ENCODE measurements around the gene OR5A1. TPM values are rescaled to one million over a fixed set of nuclear protein-coding genes. Genes with fewer than 3 reads are reported as not detected.
"Not testable (repeated sequence)": the region's sequence is repeated elsewhere in the genome, so short reads cannot be mapped to it uniquely, and the experiment has no call there.

OR5A1 gene
- total RNA-seq, 1 donor from 2014 or later, result not detected

DNA sequence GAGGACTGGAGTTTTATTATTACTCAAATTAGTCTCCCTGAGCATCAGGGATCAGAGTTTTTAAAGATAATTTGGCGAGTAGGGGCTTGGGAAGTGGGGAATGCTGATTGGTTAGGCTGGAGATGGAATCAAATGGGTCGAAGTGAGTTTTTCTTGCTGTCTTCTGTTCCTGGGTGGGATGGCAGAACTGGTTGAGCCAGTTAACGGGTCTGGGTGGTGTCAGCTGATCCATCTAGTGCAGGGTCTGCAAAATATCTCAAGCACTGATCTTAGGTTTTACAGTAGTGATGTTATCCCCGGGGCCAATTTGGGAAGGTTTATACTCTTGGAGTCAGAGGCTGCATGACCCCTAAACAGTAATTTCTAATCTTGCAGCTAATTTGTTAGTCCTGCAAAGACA is 11.1 kb upstream of the OR5A1 start:
- no peak overlapping the region for H3K27ac ChIP-seq
- TF ChIP-seq, protein P1, sequence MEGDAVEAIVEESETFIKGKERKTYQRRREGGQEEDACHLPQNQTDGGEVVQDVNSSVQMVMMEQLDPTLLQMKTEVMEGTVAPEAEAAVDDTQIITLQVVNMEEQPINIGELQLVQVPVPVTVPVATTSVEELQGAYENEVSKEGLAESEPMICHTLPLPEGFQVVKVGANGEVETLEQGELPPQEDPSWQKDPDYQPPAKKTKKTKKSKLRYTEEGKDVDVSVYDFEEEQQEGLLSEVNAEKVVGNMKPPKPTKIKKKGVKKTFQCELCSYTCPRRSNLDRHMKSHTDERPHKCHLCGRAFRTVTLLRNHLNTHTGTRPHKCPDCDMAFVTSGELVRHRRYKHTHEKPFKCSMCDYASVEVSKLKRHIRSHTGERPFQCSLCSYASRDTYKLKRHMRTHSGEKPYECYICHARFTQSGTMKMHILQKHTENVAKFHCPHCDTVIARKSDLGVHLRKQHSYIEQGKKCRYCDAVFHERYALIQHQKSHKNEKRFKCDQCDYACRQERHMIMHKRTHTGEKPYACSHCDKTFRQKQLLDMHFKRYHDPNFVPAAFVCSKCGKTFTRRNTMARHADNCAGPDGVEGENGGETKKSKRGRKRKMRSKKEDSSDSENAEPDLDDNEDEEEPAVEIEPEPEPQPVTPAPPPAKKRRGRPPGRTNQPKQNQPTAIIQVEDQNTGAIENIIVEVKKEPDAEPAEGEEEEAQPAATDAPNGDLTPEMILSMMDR (IDR thresholded peaks at IDR 0.05), result no peak
- no peaks in the 10 kb centered on the region for H3K27me3 ChIP-seq (ENCODE audit: low read depth)
- no peak overlapping the region for H3K4me3 ChIP-seq
- H3K36me3 ChIP-seq, result no peaks in the 10 kb centered on the region
- intact Hi-C loops (cut with DNase I), result no loop called here
- H3K4me1 ChIP-seq, result no peaks in the 10 kb centered on the region
- DNase-seq, result no peak
- ATAC-seq, result no peak
- no peaks in the 10 kb centered on the region for H3K9me3 ChIP-seq

DNA sequence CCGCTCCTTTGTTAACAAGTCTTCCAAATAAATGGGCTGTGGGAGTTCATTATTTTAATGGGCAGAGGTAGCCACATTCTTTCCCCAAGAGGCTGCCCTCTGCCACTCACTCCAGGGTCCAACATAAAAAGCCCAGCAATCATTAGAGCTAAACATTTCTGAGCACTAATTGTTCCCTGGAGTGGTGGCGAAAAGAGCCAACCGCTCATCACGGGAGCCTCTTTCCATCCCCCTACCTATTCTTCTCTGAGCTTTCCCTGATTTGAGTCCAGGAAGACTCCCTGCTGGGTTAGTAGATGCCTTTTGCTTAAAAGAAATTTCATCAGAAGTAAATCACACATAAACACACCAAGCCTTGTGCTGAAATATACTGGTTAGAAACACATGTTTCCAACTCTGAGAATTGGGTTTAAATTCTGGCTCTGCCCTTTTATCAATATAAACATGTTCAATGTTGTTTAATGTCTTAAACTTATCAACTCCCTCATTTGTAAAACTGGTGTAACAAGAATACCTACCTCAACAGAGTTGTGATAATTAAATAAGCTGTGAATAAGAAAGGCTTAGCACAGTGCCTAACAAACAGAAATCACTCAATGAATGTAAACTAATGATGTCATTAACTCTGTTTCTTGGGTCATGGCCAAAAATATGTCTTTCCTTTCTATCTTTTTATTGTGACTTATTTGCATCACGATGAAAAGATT is 9.8 kb upstream of the OR5A1 start, which contains the start of gene OR5A2:
Gene OR5A2, minus strand, starts transcription at position 53 of the 707 bp plus-strand sequence. CDS start 3,460 bp downstream, outside the sequence.
- DNase-seq, result no peak
- Histone ChIP-seq H3K27me3 (ENCODE audit: low read depth) (no peaks in the 10 kb centered on the region), H3K9me3 (no peaks in the 10 kb centered on the region), H3K27ac (no peak within 1 kb of the TSS), H3K4me1 (no peaks in the 10 kb centered on the region), H3K36me3 (no peaks in the 10 kb centered on the region), H3K4me3 (no peak within 1 kb of the TSS)
- intact Hi-C loops (cut with DNase I), result no loop called here
- ATAC-seq, result no peak
- TF ChIP-seq, protein P1 (IDR thresholded peaks at IDR 0.05), result no peak

GRCh38 chr11:59427068-59427382 is 9.2 kb upstream of the OR5A1 start:
- DNase-seq (no peak), ATAC-seq (no peak)
- no peak overlapping the region for H3K4me3 ChIP-seq
- no peaks in the 10 kb centered on the region for H3K4me1 ChIP-seq
- no peak overlapping the region for H3K27ac ChIP-seq
- no peaks in the 10 kb centered on the region for H3K36me3 ChIP-seq
- TF ChIP-seq, protein P1 (IDR thresholded peaks at IDR 0.05), result no peak
- H3K9me3 ChIP-seq, result no peaks in the 10 kb centered on the region
- H3K27me3 ChIP-seq (ENCODE audit: low read depth), result no peaks in the 10 kb centered on the region
- intact Hi-C loops (cut with DNase I), result no loop called here

- no peaks in the 10 kb centered on the region for H3K4me1 ChIP-seq
- no peak overlapping the region for H3K4me3 ChIP-seq
- intact Hi-C loops (cut with DNase I), result no loop called here
- no peaks in the 10 kb centered on the region for H3K9me3 ChIP-seq
- TF ChIP-seq, protein P1 (IDR thresholded peaks at IDR 0.05), result peak; percentile 74
- peak in 1 of 2 donors; percentile 59 for ATAC-seq
- no peak overlapping the region for H3K27ac ChIP-seq
- H3K36me3 ChIP-seq, result no peaks in the 10 kb centered on the region
- DNase-seq, result no peak
- H3K27me3 ChIP-seq (ENCODE audit: low read depth), result no peaks in the 10 kb centered on the region
These were observed 6.2 kb upstream of the OR5A1 start for GRCh38 chr11:59429924-59430516.

DNA sequence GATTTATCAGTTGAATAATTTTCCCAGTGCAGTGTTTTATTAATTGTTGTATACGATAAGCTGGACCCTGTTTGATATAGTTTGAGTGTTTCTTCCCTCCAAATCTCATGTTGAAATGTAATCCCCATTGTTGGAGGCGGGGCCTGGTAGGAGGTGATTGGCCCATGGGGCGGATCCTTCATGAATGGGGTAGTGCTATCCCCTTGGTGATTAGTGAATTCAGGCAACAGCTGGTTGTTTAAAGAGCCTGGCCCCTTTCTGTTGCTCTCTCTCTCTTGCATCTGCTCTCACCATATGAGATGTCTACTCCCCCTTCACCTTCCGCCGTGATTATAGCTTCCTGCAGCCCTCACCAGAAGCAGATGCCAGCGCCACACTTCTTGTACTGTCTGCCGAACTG is 1.5 kb downstream of the OR5A1 start:
- no peak overlapping the region for H3K27ac ChIP-seq
- no peaks in the 10 kb centered on the region for H3K9me3 ChIP-seq
- no peak overlapping the region for H3K4me3 ChIP-seq
- TF ChIP-seq, protein P1 (IDR thresholded peaks at IDR 0.05), result no peak
- ATAC-seq (no peak), DNase-seq (no peak)
- H3K4me1 ChIP-seq, result no peaks in the 10 kb centered on the region
- intact Hi-C loops (cut with DNase I), result no loop called here
- H3K27me3 ChIP-seq (ENCODE audit: low read depth), result no peaks in the 10 kb centered on the region
- no peaks in the 10 kb centered on the region for H3K36me3 ChIP-seq

DNA sequence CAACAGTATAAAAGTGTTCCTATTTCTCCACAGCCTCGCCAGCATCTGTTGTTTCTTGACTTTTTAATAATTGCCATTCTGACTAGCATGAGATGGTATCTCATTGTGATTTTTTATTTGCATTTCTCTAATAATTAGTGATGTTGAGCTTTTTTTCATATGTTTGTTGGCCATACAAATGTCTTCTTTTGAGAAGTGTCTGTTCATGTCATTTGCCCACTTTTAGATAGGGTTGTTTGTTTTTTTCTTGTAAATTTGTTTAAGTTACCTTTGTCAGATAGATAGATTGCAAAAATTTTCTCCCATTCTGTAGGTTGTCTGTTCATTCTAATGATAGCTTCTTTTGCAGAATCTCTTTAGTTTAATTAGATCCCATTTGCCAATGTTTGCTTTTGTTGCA is 9.4 kb downstream of the OR5A1 start:
- ATAC-seq; H3K9me3 ChIP-seq; H3K4me3 ChIP-seq; H3K27me3 ChIP-seq (ENCODE audit: low read depth); intact Hi-C loops (cut with DNase I); H3K27ac ChIP-seq; H3K4me1 ChIP-seq; H3K36me3 ChIP-seq; DNase-seq: not testable (repeated sequence)
